NCI-H2196 treated with DMSO at 0.1 percent for 48 hours (cell line): ENCODE results near the gene ZFHX3.

Experiments
- DNase-seq: peaks from one replicate; lab custom pipeline; 2025; ENCODE audit not compliant: unreplicated experiment; lab: John Stamatoyannopoulos, UW

The ZFHX3 gene

GRCh38 chr16:72857834-72858664 is 189.9 kb downstream of the ZFHX3 start:
- no peak for DNase-seq

- no peak for DNase-seq
Observed at GRCh38 chr16:72856797-72857196, 191.1 kb downstream of the ZFHX3 start.

GRCh38 chr16:72854267-72854959 is 193.5 kb downstream of the ZFHX3 start:
- DNase-seq: no peak

- DNase-seq: no peak
Observed at GRCh38 chr16:72853575-72854266, 194.2 kb downstream of the ZFHX3 start.

- DNase-seq: no peak
Observed at GRCh38 chr16:72852421-72852820, 195.5 kb downstream of the ZFHX3 start.

GRCh38 chr16:72850853-72851252 is 197.1 kb downstream of the ZFHX3 start:
- DNase-seq: no peak

GRCh38 chr16:72850021-72850420 is 197.9 kb downstream of the ZFHX3 start:
- no peak for DNase-seq

GRCh38 chr16:72848759-72849664 is 198.9 kb downstream of the ZFHX3 start:
- peak; percentile 48 for DNase-seq

- no peak for DNase-seq
Observed at GRCh38 chr16:72848028-72848400, 199.9 kb downstream of the ZFHX3 start.

- DNase-seq: no peak
Observed at GRCh38 chr16:72847187-72848027, 200.5 kb downstream of the ZFHX3 start.

- DNase-seq: no peak
Observed at GRCh38 chr16:72846594-72846993, 201.3 kb downstream of the ZFHX3 start.

GRCh38 chr16:72845322-72846020 is 202.5 kb downstream of the ZFHX3 start:
- no peak for DNase-seq

GRCh38 chr16:72844225-72844920 is 203.6 kb downstream of the ZFHX3 start:
- DNase-seq: no peak

GRCh38 chr16:72841506-72841905 is 206.4 kb downstream of the ZFHX3 start:
- DNase-seq: no peak

- DNase-seq: no peak
Observed at GRCh38 chr16:72840631-72841381, 207.1 kb downstream of the ZFHX3 start.

GRCh38 chr16:72838951-72839350 is 209.0 kb downstream of the ZFHX3 start:
- DNase-seq: no peak

GRCh38 chr16:72838586-72838910 is 209.4 kb downstream of the ZFHX3 start:
- no peak for DNase-seq
